ENCODE results near the gene CAMK4. TPM values are rescaled to one million over a fixed set of nuclear protein-coding genes. Genes with fewer than 3 reads are reported as not detected.

CAMK4 gene
- total RNA-seq, 4 donors from 2014 or later: 0.45 to 2.5 (median 1.4) TPM

DNA sequence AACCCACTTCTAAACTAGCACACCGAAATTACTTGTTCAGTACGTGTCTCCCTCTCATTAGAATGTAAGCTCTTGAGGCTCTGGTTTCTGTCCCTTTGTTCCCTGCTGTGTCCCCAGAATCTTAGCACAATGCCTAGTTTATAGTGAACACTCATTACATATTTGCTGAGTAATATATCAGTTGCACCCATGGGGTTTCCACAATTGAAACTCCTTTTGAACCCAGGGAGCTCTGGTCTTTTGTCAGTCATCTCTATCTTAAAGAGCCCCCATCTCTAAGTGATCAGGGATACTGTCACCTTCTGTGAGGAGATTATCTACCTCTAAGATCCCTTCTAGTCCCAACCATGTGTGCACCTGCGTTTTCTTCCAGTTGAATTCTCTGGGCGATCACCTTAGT is 12.8 kb downstream of the CAMK4 start:
- intact Hi-C loops (cut with DNase I): no loop called here
- no peak for TF ChIP-seq POLR2A (IDR thresholded peaks at IDR 0.05)
- TF ChIP-seq, protein P1, sequence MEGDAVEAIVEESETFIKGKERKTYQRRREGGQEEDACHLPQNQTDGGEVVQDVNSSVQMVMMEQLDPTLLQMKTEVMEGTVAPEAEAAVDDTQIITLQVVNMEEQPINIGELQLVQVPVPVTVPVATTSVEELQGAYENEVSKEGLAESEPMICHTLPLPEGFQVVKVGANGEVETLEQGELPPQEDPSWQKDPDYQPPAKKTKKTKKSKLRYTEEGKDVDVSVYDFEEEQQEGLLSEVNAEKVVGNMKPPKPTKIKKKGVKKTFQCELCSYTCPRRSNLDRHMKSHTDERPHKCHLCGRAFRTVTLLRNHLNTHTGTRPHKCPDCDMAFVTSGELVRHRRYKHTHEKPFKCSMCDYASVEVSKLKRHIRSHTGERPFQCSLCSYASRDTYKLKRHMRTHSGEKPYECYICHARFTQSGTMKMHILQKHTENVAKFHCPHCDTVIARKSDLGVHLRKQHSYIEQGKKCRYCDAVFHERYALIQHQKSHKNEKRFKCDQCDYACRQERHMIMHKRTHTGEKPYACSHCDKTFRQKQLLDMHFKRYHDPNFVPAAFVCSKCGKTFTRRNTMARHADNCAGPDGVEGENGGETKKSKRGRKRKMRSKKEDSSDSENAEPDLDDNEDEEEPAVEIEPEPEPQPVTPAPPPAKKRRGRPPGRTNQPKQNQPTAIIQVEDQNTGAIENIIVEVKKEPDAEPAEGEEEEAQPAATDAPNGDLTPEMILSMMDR (IDR thresholded peaks at IDR 0.05): no peak
- no peak overlapping the region for H3K4me3 ChIP-seq (replicated peaks in 1 of 3)
- no peaks in the 10 kb centered on the region for H3K36me3 ChIP-seq
- DNase-seq: no peak
- no peaks in the 10 kb centered on the region for H3K9me3 ChIP-seq
- no peaks in the 10 kb centered on the region for H3K4me1 ChIP-seq
- H3K27ac ChIP-seq: no peak overlapping the region
- WGBS, 2 donors: 79 to 91% methylated on average over 4 of the region's 4 CpGs
- no peaks in the 10 kb centered on the region for H3K27me3 ChIP-seq

GRCh38 chr5:111237470-111237869 is 13.3 kb downstream of the CAMK4 start:
- H3K4me1 ChIP-seq: no peaks in the 10 kb centered on the region
- no peak overlapping the region for H3K27ac ChIP-seq
- intact Hi-C loops (cut with DNase I): no loop called here
- no peak overlapping the region for H3K4me3 ChIP-seq (replicated peaks in 1 of 3)
- H3K9me3 ChIP-seq: no peaks in the 10 kb centered on the region
- H3K36me3 ChIP-seq: no peaks in the 10 kb centered on the region
- H3K27me3 ChIP-seq: no peaks in the 10 kb centered on the region
- DNase-seq: no peak
- no peak for TF ChIP-seq POLR2A (IDR thresholded peaks at IDR 0.05)
- TF ChIP-seq, protein P1 (IDR thresholded peaks at IDR 0.05): no peak

- H3K27me3 ChIP-seq: no peaks in the 10 kb centered on the region
- no peaks in the 10 kb centered on the region for H3K36me3 ChIP-seq
- WGBS, 2 donors: 85 to 90% methylated on average over 10 of the region's 10 CpGs
- DNase-seq: no peak
- no peaks in the 10 kb centered on the region for H3K9me3 ChIP-seq
- no peak for TF ChIP-seq POLR2A (IDR thresholded peaks at IDR 0.05)
- TF ChIP-seq, protein P1 (IDR thresholded peaks at IDR 0.05): no peak
- H3K27ac ChIP-seq: no peak overlapping the region
- H3K4me1 ChIP-seq: no peaks in the 10 kb centered on the region
- intact Hi-C loops (cut with DNase I): no loop called here
- no peak overlapping the region for H3K4me3 ChIP-seq (replicated peaks in 1 of 3)
Measured at GRCh38 chr5:111238431-111239225, 14.4 kb downstream of the CAMK4 start.

GRCh38 chr5:111241696-111242095 is 17.5 kb downstream of the CAMK4 start:
- H3K27me3 ChIP-seq: no peaks in the 10 kb centered on the region
- no peak for DNase-seq
- no peaks in the 10 kb centered on the region for H3K9me3 ChIP-seq
- WGBS, 2 donors: 81 to 95% methylated on average over 3 of the region's 3 CpGs
- TF ChIP-seq POLR2A (IDR thresholded peaks at IDR 0.05): no peak
- TF ChIP-seq, protein P1 (IDR thresholded peaks at IDR 0.05): no peak
- H3K4me3 ChIP-seq (replicated peaks in 1 of 3): no peak overlapping the region
- no peak overlapping the region for H3K27ac ChIP-seq
- H3K4me1 ChIP-seq: no peaks in the 10 kb centered on the region
- no peaks in the 10 kb centered on the region for H3K36me3 ChIP-seq
- intact Hi-C loops (cut with DNase I): no loop called here

DNA sequence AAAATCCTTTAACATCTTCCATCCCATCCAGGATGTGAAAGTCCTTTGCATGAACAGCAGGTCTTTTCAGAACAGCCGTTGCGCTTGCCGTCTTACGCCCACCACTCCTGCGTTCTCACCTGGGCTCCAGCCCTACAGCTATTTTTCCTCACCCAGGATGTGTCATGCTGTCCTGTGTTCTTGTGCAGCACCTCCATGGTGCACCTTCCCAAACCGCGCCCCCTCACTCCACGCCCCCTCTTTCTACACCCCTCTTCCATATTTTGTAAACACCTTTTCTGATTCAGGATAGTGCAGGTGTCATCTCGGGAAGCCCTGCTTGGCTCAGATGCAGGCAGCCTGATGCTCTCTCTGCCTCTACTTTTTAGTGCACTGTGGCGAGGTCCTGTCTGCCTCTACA is 18.4 kb downstream of the CAMK4 start:
- Histone ChIP-seq H3K27me3 (no peaks in the 10 kb centered on the region), H3K9me3 (no peaks in the 10 kb centered on the region), H3K36me3 (no peaks in the 10 kb centered on the region), H3K4me1 (no peaks in the 10 kb centered on the region), H3K27ac (no peak overlapping the region), H3K4me3 (replicated peaks in 1 of 3) (no peak overlapping the region)
- no peak for DNase-seq
- intact Hi-C loops (cut with DNase I): no loop called here
- 83 to 89% methylated on average over 10 of the region's 10 CpGs for WGBS, 2 donors
- TF ChIP-seq POLR2A (IDR thresholded peaks at IDR 0.05): no peak
- TF ChIP-seq, protein P1 (IDR thresholded peaks at IDR 0.05): no peak

All from thyroid gland (tissue), 4 donors.